Left renal pelvis (tissue), 4 donors: ENCODE measurements around the gene SUMO1. TPM values are rescaled to one million over a fixed set of nuclear protein-coding genes. Genes with fewer than 3 reads are reported as not detected.

ENCODE experiments used
- DNase-seq, 4 donors: peaks; one replicate each; pipeline ENCODE4 v3.0.0-alpha.2; 2013; ENCODE audit warnings: low read depth in 4 of 4, low spot score in 3 of 4
- polyA plus RNA-seq, 4 donors: library from polyadenylated mRNA; unstranded; fragments of 120-200 nt; gene quantifications; one replicate each; pipeline ENCODE4 v1.2.1, GENCODE V29; 2013; ENCODE audit not compliant: insufficient read length in 4 of 4

Gene SUMO1
- polyA plus RNA-seq, 4 donors, result 157 to 260 (median 198) TPM

DNA sequence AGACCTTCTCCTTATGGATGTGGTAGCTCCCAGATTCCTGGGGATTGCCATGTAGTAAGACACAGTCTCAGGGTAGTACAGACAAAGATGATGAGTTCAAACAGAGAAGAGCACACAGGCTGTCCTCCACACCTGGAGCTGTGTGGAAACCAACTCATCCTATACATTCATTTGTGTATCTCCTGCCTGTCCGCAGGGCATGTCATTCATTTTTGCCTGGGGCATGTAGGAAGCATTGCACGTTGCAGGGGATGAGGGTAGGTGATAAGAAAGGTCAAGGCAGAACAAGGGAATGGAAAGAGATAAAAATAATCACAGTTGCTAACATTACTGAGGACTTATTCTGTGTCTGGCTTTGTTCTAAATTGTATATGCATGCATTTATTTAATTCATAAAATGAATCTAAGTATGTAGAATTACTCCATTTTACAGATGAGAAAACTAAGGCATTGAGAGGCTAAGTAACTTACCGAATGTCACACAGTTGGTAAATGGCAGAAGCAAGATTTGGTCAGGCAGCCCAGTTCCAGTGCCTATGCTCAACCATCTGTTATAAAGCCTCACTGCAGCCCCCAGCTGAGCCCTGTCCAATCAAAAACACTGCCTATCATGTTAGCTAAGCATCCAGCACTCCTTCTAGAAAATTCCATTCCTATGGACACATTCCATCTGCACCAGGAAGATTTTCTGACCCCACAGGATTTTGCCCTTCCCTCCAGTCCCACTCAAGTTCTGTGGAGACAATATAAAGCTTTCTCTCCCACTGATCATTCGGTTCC, 81.0 kb downstream of the SUMO1 start:
- DNase-seq, result no peak

Other genes starting within 250 kb of the SUMO1 start
- gene FZD7, start 204.7 kb downstream of the SUMO1 start, polyA plus RNA-seq, result 100 to 1,000 TPM in 1 of 4 donors, 10 to 100 TPM in 3; 63.2 to 131 (median 78.7) TPM
- under 1 TPM; 0.14 to 0.38 (median 0.17) TPM for gene KIAA2012, start 165.3 kb downstream of the SUMO1 start, polyA plus RNA-seq
- gene NOP58, start 27.2 kb upstream of the SUMO1 start, polyA plus RNA-seq, result 100 to 1,000 TPM in 3 of 4 donors, 10 to 100 TPM in 1; 74.1 to 111 (median 110) TPM
- gene BMPR2, start 137.7 kb upstream of the SUMO1 start, polyA plus RNA-seq, result 10 to 100 TPM; 48.0 to 70.6 (median 67.0) TPM